ENCODE data around the gene SLC36A3.
"Not testable (repeated sequence)": the region's sequence is repeated elsewhere in the genome, so short reads cannot be mapped to it uniquely, and the experiment has no call there.

The SLC36A3 gene

GRCh38 chr5:151326266-151326665, 22.7 kb upstream of the SLC36A3 start:
- Histone ChIP-seq H3K36me3 (ENCODE audit: control insufficient read depth, low read depth, low read length) (no peaks in the 10 kb centered on the region), H3K4me3 (ENCODE audit: low read length) (no peak overlapping the region)

GRCh38 chr5:151320481-151320880, 16.9 kb upstream of the SLC36A3 start:
- Histone ChIP-seq H3K4me1 (ENCODE audit: control insufficient read depth, low read depth, low read length) (no peaks in the 10 kb centered on the region), H3K27me3 (ENCODE audit: control insufficient read depth, insufficient read depth, low read length) (no peaks in the 10 kb centered on the region), H3K9me3 (ENCODE audit: control insufficient read depth, low read depth, low read length) (no peaks in the 10 kb centered on the region), H3K9ac (ENCODE audit: low read length) (no peak overlapping the region), H3K36me3 (ENCODE audit: control insufficient read depth, low read depth, low read length) (no peaks in the 10 kb centered on the region), H3K4me3 (ENCODE audit: low read length) (no peak overlapping the region), H3K27ac (ENCODE audit: low read length) (no peak overlapping the region)

More at GRCh38 chr5:151326266-151326665, 22.7 kb upstream of the SLC36A3 start:
- H3K9ac ChIP-seq (ENCODE audit: low read length) = no peak overlapping the region
- no peaks in the 10 kb centered on the region for H3K9me3 ChIP-seq (ENCODE audit: control insufficient read depth, low read depth, low read length)
- H3K27ac ChIP-seq (ENCODE audit: low read length) = no peak overlapping the region
- no peaks in the 10 kb centered on the region for H3K27me3 ChIP-seq (ENCODE audit: control insufficient read depth, insufficient read depth, low read length)
- H3K4me1 ChIP-seq (ENCODE audit: control insufficient read depth, low read depth, low read length) = peaks cover 8% of the 10 kb centered on the region

- Histone ChIP-seq H3K27me3 (ENCODE audit: control insufficient read depth, insufficient read depth, low read length) (no peaks in the 10 kb centered on the region), H3K4me1 (ENCODE audit: control insufficient read depth, low read depth, low read length) (no peaks in the 10 kb centered on the region), H3K4me3 (ENCODE audit: low read length) (no peak overlapping the region), H3K9me3 (ENCODE audit: control insufficient read depth, low read depth, low read length) (no peaks in the 10 kb centered on the region), H3K9ac (ENCODE audit: low read length) (no peak overlapping the region), H3K36me3 (ENCODE audit: control insufficient read depth, low read depth, low read length) (no peaks in the 10 kb centered on the region), H3K27ac (ENCODE audit: low read length) (no peak overlapping the region)
Observed at GRCh38 chr5:151318850-151319732, 15.5 kb upstream of the SLC36A3 start.

- Histone ChIP-seq H3K4me3 (ENCODE audit: low read length) (no peak overlapping the region), H3K36me3 (ENCODE audit: control insufficient read depth, low read depth, low read length) (no peaks in the 10 kb centered on the region), H3K27me3 (ENCODE audit: control insufficient read depth, insufficient read depth, low read length) (no peaks in the 10 kb centered on the region), H3K9ac (ENCODE audit: low read length) (no peak overlapping the region), H3K4me1 (ENCODE audit: control insufficient read depth, low read depth, low read length) (no peaks in the 10 kb centered on the region), H3K27ac (ENCODE audit: low read length) (no peak overlapping the region), H3K9me3 (ENCODE audit: control insufficient read depth, low read depth, low read length) (no peaks in the 10 kb centered on the region)
Observed at GRCh38 chr5:151317871-151318270, 14.3 kb upstream of the SLC36A3 start.

GRCh38 chr5:151315998-151316597, 12.5 kb upstream of the SLC36A3 start:
- Histone ChIP-seq H3K9me3 (ENCODE audit: control insufficient read depth, low read depth, low read length) (no peaks in the 10 kb centered on the region), H3K4me3 (ENCODE audit: low read length) (no peak overlapping the region), H3K9ac (ENCODE audit: low read length) (no peak overlapping the region), H3K27me3 (ENCODE audit: control insufficient read depth, insufficient read depth, low read length) (no peaks in the 10 kb centered on the region), H3K36me3 (ENCODE audit: control insufficient read depth, low read depth, low read length) (no peaks in the 10 kb centered on the region), H3K4me1 (ENCODE audit: control insufficient read depth, low read depth, low read length) (no peaks in the 10 kb centered on the region), H3K27ac (ENCODE audit: low read length) (no peak overlapping the region)

- Histone ChIP-seq H3K36me3 (ENCODE audit: control insufficient read depth, low read depth, low read length) (no peaks in the 10 kb centered on the region), H3K9ac (ENCODE audit: low read length) (no peak overlapping the region), H3K4me1 (ENCODE audit: control insufficient read depth, low read depth, low read length) (no peaks in the 10 kb centered on the region), H3K4me3 (ENCODE audit: low read length) (no peak overlapping the region), H3K9me3 (ENCODE audit: control insufficient read depth, low read depth, low read length) (no peaks in the 10 kb centered on the region), H3K27ac (ENCODE audit: low read length) (no peak overlapping the region), H3K27me3 (ENCODE audit: control insufficient read depth, insufficient read depth, low read length) (no peaks in the 10 kb centered on the region)
Observed at GRCh38 chr5:151313357-151313756, 9.8 kb upstream of the SLC36A3 start.

GRCh38 chr5:151312756-151313324, 9.3 kb upstream of the SLC36A3 start:
- Histone ChIP-seq H3K36me3 (ENCODE audit: control insufficient read depth, low read depth, low read length) (no peaks in the 10 kb centered on the region), H3K9me3 (ENCODE audit: control insufficient read depth, low read depth, low read length) (no peaks in the 10 kb centered on the region), H3K4me1 (ENCODE audit: control insufficient read depth, low read depth, low read length) (no peaks in the 10 kb centered on the region), H3K27ac (ENCODE audit: low read length) (no peak overlapping the region), H3K9ac (ENCODE audit: low read length) (no peak overlapping the region), H3K4me3 (ENCODE audit: low read length) (no peak overlapping the region), H3K27me3 (ENCODE audit: control insufficient read depth, insufficient read depth, low read length) (no peaks in the 10 kb centered on the region)

GRCh38 chr5:151310932-151311331, 7.4 kb upstream of the SLC36A3 start:
- H3K9me3 ChIP-seq (ENCODE audit: control insufficient read depth, low read depth, low read length) = no peaks in the 10 kb centered on the region
- no peaks in the 10 kb centered on the region for H3K27me3 ChIP-seq (ENCODE audit: control insufficient read depth, insufficient read depth, low read length)
- no peak overlapping the region for H3K9ac ChIP-seq (ENCODE audit: low read length)
- no peak overlapping the region for H3K4me3 ChIP-seq (ENCODE audit: low read length)
- no peaks in the 10 kb centered on the region for H3K4me1 ChIP-seq (ENCODE audit: control insufficient read depth, low read depth, low read length)
- H3K27ac ChIP-seq (ENCODE audit: low read length) = no peak overlapping the region
- H3K36me3 ChIP-seq (ENCODE audit: control insufficient read depth, low read depth, low read length) = no peaks in the 10 kb centered on the region

- H3K4me1 ChIP-seq (ENCODE audit: control insufficient read depth, low read depth, low read length); H3K4me3 ChIP-seq (ENCODE audit: low read length); H3K9me3 ChIP-seq (ENCODE audit: control insufficient read depth, low read depth, low read length); H3K27me3 ChIP-seq (ENCODE audit: control insufficient read depth, insufficient read depth, low read length); H3K36me3 ChIP-seq (ENCODE audit: control insufficient read depth, low read depth, low read length); H3K9ac ChIP-seq (ENCODE audit: low read length); H3K27ac ChIP-seq (ENCODE audit: low read length): not testable (repeated sequence)
Observed at GRCh38 chr5:151309821-151310220, 6.3 kb upstream of the SLC36A3 start.

GRCh38 chr5:151309266-151309665, 5.7 kb upstream of the SLC36A3 start:
- H3K36me3 ChIP-seq (ENCODE audit: control insufficient read depth, low read depth, low read length); H3K9ac ChIP-seq (ENCODE audit: low read length); H3K4me3 ChIP-seq (ENCODE audit: low read length): not testable (repeated sequence)

GRCh38 chr5:151298063-151298855, 5.3 kb downstream of the SLC36A3 start:
- H3K27me3 ChIP-seq (ENCODE audit: control insufficient read depth, insufficient read depth, low read length) = no peaks in the 10 kb centered on the region
- no peaks in the 10 kb centered on the region for H3K36me3 ChIP-seq (ENCODE audit: control insufficient read depth, low read depth, low read length)
- H3K4me1 ChIP-seq (ENCODE audit: control insufficient read depth, low read depth, low read length) = peaks cover 3% of the 10 kb centered on the region
- H3K4me3 ChIP-seq (ENCODE audit: low read length) = no peak overlapping the region
- H3K9me3 ChIP-seq (ENCODE audit: control insufficient read depth, low read depth, low read length) = no peaks in the 10 kb centered on the region
- no peak overlapping the region for H3K27ac ChIP-seq (ENCODE audit: low read length)
- no peak overlapping the region for H3K9ac ChIP-seq (ENCODE audit: low read length)

More at GRCh38 chr5:151309266-151309665, 5.7 kb upstream of the SLC36A3 start:
- not testable (repeated sequence) for H3K9me3 ChIP-seq (ENCODE audit: control insufficient read depth, low read depth, low read length); H3K27ac ChIP-seq (ENCODE audit: low read length); H3K4me1 ChIP-seq (ENCODE audit: control insufficient read depth, low read depth, low read length); H3K27me3 ChIP-seq (ENCODE audit: control insufficient read depth, insufficient read depth, low read length)
